Measurements from ENCODE around the gene FOS. TPM values are rescaled to one million over a fixed set of nuclear protein-coding genes. Genes with fewer than 3 reads are reported as not detected.

Gene FOS
- total and polyA plus RNA-seq, 2 experiments from 2014 or later = 47.3 to 54.8 TPM

GRCh38 chr14:75290851-75291250 lies 12.2 kb downstream of the FOS start:
- DNase-seq (ENCODE audit: low spot score) = no peak
- no peak overlapping the region for H3K4me3 Mint-ChIP-seq

More at GRCh38 chr14:75290851-75291250, 12.2 kb downstream of the FOS start:
- peaks cover 36% of the 10 kb centered on the region for H3K4me1 ChIP-seq (ENCODE audit: insufficient read depth)
- peaks cover 9% of the 10 kb centered on the region for H3K27me3 Mint-ChIP-seq (ENCODE audit: insufficient read depth, low read depth, poor library complexity)
- H3K9me2 ChIP-seq (ENCODE audit: insufficient read depth) = no peaks in the 10 kb centered on the region
- H3K27me3 ChIP-seq (ENCODE audit: insufficient read depth) = no peaks in the 10 kb centered on the region
- H3K79me2 ChIP-seq (replicated peaks; ENCODE audit: insufficient read depth) = no peaks in the 10 kb centered on the region
- H2AFZ ChIP-seq = no peak overlapping the region
- TF ChIP-seq CREB1 (CRISPR knock-in tag; IDR thresholded peaks at IDR 0.05; ENCODE audit: low read depth) = no peak
- TF ChIP-seq EZH2 (IDR thresholded peaks at IDR 0.05; ENCODE audit: low read depth, unreplicated experiment) = no peak
- no peak for TF ChIP-seq ZNF462 (CRISPR knock-in tag; IDR thresholded peaks at IDR 0.05)
- TF ChIP-seq ZNF331 (CRISPR knock-in tag; IDR thresholded peaks at IDR 0.05; ENCODE audit: low read depth) = no peak
- H3K27ac ChIP-seq (ENCODE audit: low read depth) = no peak overlapping the region
- H3K9me3 Mint-ChIP-seq = no peaks in the 10 kb centered on the region
- H3K4me2 ChIP-seq = no peak overlapping the region
- H3K36me3 ChIP-seq (ENCODE audit: insufficient read depth) = no peaks in the 10 kb centered on the region
- H4K20me1 ChIP-seq (replicated peaks; ENCODE audit: insufficient read depth) = no peaks in the 10 kb centered on the region
- no peaks in the 10 kb centered on the region for H3K36me3 Mint-ChIP-seq (ENCODE audit: low read depth)
- no peak overlapping the region for H3K4me3 ChIP-seq
- H3K27ac Mint-ChIP-seq = no peak overlapping the region
- H3K4me1 Mint-ChIP-seq = peaks cover 26% of the 10 kb centered on the region
- H3F3A ChIP-seq (replicated peaks; ENCODE audit: low read depth) = peaks cover 5% of the 10 kb centered on the region; the same call in 1 of the 2 replicates
- ATAC-seq = no peak

All from GM23338 (cell line).